Measurements from ENCODE around the gene TCIRG1.

Gene TCIRG1

GRCh38 chr11:68051191-68052136 lies 12.6 kb downstream of the TCIRG1 start:
- DNase-seq (ENCODE audit: low read depth in 2 of 2) = no peak

DNA sequence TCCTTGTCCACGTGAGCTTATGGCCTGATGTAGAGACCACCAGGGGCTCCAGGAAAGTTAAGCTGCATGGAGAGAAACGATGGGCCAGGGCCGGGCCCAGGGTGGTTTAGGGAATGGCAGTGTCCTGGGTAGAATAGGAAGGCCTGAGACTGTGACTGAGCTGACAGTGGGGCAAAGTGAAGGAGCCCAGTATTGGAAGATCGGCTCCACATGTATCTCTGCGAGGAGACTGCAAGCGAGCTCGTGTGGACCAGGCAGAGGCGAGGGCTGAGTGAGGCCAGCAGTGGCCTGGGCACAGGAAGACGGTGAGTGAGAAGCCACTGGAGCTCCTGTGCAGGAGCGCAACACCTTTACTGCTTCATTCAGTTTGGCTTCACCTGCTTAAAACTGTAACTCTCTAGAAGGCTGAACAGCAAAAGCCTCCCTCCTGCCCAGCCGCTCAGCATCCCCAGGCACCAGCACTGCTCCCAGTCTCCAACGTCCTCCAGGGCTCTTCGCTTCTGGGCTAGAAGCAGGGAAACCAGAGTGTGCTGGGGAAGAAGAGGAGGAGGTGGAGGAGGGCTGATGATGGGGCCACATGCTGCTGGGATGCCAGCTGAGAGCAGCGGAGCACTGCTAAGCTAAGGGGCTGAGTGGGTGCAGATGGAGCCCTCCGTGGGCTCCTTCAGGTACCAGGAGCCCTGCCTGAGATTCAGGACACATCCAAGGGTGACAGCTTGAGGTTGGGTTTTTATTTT lies 13.5 kb downstream of the TCIRG1 start:
- DNase-seq (ENCODE audit: low read depth in 2 of 2) = no peak

GRCh38 chr11:68053117-68053516 lies 14.3 kb downstream of the TCIRG1 start:
- DNase-seq (ENCODE audit: low read depth in 2 of 2) = no peak

GRCh38 chr11:68053981-68054812 lies 15.4 kb downstream of the TCIRG1 start:
- DNase-seq (ENCODE audit: low read depth in 2 of 2) = no peak

- no peak for DNase-seq (ENCODE audit: low read depth in 2 of 2)
Observed at GRCh38 chr11:68056317-68057285, 17.8 kb downstream of the TCIRG1 start.

DNA sequence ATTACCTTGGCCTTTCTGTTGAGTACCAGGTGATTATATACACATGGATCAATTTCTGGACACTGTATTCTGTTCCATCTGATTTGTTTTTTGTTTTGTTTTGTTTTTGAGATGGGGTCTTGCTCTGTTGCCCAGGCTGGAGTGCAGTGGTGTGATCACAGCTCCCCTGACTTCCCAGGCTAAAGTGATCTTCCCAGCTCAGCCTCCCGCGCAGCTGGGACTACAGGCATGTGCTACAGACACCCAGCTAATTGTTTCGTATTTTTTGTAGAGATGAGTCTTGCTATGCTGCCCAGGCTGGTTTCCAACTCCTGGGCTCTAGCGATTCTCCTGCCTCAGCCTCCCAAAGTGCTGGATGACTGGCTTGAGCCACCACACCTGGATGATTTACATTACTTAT lies 19.0 kb downstream of the TCIRG1 start:
- no peak for DNase-seq (ENCODE audit: low read depth in 2 of 2)

- no peak for DNase-seq (ENCODE audit: low read depth in 2 of 2)
Observed at GRCh38 chr11:68061508-68061907, 22.7 kb downstream of the TCIRG1 start.

DNA sequence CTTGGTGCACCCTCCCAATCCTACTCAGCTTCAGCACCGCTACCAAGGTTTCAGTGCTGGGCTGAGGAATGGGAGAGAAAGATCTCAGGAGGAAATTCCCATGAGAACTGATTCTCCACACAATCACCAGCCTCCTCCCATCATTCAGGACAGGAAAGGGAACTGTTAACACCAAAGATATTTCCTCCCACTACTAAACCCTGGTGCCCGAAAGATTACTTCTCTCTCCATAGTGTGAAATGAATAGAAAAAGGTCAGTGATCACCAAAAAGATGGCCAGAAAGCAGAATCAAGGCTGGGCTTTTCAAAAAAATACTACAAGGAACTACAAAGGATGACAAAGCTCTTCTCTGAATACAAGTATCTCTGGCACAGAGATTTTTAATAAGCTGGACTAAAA lies 26.1 kb downstream of the TCIRG1 start:
- DNase-seq (ENCODE audit: low read depth in 2 of 2) = no peak

DNA sequence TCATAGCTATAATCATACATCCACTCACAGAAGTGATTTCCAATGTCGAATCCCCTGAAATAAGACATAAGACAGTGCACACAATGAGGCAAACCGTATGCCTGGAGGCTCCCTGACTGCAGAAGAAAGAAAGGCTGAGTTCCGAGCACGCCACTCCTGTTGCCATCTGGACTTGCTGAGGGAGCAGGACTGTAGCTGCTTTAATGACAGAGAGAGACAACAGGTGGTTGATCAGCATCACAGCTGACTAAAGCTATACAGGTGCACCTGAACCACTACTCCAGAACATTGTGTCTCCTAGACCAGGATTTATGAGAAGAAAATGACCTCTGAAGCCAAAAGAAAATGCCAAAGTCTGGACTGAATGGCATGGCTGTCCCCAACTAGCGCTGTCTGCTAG lies 27.0 kb downstream of the TCIRG1 start:
- DNase-seq (ENCODE audit: low read depth in 2 of 2) = no peak

DNA sequence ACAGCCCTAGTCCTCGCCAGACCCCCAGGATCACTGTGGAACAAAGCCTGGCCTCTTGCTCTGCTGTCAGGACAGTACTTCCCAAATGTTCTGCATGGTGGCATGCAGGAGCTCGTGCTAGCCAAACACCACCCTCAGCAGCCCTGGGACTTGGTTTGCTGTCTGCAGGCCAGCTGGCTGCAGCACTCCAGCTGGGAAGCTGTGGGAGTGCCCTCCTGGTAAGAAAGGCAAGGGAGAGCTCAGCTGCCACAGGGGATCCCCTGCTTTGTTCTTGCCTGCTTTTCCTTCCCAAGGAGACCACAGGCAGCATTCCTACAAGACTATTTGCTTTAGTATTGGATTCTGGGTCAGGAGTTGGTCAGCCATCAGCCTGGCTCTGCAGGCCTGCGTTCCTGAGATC lies 27.9 kb downstream of the TCIRG1 start:
- no peak for DNase-seq (ENCODE audit: low read depth in 2 of 2)

DNA sequence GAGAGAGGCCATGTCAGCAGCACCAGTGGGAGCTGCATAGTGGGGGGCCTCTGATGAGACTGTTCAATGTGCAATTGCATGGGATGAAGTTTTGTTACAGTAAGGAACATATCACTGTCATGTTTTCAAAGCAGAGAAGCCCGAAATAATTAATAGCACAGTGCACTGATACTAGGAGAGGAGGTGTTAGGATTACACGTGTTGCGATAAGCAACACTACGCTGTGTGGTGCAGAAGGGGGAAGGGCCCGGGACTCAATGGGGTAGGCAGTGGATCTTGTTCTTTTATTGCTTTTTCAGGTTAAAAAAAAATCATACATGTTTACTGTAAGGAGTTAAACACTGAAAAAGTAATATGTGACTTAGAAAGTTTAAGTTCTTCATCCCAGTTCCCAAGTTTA lies 29.2 kb downstream of the TCIRG1 start:
- DNase-seq (ENCODE audit: low read depth in 2 of 2) = no peak

DNA sequence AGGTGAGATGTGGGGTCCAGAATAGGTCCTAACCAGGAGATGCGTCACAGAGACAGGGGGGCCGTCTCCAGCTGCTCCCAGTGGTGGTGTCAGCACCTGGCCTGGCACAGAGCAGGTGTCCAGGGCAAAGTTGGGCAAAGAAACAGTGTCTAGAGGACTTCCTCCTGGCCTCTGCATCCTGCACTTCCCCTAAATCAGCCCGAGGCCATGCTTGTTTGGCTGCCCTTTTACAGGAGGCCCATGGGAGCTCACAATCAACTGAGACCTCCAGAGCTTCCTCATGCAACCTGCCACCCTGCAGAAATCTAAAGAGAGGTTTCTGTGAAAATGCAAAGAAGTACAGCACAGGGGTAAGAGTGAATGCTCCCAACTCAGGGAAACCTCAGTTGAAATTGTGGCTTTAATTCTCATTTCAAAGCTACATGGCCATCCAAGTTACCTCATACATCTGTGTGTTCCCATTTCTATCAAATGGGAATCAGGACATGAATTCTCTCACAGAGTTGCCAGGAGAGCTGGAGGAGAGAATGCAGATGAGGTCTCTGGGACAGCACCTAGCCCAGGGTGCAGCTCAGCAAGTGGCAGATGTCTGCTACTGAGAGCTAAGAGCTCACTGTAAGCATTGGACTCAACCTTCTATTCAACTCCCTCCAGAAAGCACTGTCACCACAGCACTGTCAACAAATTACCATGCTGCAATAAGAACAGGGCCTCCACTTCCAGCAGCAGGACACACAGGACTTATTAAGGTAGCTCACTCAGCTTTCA lies 32.6 kb downstream of the TCIRG1 start:
- no peak for DNase-seq (ENCODE audit: low read depth in 2 of 2)

DNA sequence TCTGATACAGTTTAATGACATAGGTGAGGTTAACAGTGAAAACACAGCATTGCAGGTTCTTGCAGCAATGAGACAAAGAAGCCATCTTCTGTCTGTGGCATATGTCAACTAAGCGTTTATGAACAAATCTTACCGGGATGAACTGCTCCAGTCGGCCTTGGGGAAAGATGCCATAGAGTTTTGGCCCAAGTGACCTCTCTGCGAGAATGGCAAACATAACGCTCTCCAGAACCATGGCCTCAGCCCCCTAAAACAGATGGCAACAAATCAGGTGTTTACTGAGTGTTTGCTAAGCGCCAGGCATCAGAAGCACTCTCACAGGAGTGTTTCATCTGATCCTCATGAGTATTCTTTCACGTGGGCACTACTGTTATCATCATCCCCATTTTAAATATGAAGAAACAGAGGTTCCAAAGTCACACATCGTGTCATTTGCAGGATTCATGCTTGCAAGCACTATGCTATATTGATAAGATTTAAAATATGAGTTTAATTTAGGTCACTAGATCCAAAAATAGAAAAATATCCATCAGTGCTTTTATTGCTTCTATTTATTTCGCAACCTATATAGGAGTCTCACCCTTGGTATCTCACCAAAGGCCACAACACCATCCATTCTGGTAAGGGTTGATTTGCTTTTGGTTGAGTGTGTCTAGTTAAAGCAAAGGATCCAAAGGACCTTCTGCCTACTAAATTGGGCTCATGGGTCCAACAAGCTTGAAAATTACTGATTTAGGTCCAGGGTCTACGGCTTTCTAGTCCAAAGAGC lies 35.9 kb downstream of the TCIRG1 start:
- DNase-seq (ENCODE audit: low read depth in 2 of 2) = no peak

DNA sequence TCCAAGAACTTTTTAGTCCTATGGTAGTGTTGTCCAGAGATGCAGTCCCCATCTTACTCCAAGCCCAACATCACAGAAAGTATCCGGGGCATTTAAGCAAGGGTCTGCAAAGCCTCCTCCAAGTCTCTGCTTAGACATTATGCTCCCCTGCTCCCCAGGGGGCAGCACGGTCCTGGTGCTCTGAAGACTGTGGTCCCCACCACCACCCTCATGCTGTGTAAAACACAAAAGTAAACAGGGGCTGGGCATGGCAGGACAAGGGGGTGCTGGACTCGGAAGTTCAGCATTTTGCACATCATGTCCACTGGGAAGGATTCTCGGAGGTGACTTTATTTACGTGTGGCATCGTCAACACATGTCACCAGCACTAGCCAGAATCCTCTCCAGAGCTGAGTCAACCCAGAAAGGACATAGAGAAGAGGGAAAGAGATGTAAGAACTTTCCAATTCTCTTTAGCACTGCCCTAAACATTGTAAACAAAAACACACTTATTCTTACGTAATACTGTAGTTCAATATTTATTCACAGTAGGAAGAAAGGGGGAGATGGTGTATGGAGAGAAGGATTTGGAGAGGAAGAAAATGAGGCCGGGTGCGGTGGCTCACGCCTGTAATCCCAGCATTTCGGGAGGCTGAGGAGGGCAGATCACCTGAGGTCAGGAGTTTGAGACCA lies 37.7 kb downstream of the TCIRG1 start:
- DNase-seq (ENCODE audit: low read depth in 2 of 2) = no peak

- no peak for DNase-seq (ENCODE audit: low read depth in 2 of 2)
Observed at GRCh38 chr11:68077617-68078582, 39.1 kb downstream of the TCIRG1 start.

GRCh38 chr11:68080860-68081259 lies 42.0 kb downstream of the TCIRG1 start:
- DNase-seq (ENCODE audit: low read depth in 2 of 2) = no peak

DNA sequence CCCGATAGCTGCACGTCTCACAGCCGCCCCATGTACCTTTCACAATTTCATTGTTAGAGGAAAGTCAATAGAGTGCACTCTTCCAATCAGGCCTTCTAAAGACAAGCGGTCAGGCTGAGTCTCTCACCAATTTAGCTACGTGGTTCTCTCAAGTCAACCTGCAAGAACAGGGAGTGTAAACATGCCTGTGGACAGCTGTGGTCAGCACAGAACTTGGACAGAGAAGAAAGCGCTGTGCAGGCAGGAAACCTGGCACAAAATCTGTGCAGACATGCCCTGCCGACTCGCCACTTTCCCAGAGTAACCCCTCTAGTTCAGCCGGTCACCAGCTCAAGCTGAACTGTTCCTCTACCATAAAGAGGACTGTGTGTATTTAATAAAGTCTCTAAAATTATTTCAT lies 42.9 kb downstream of the TCIRG1 start:
- DNase-seq (ENCODE audit: low read depth in 2 of 2) = no peak

- DNase-seq (ENCODE audit: low read depth in 2 of 2) = no peak
Observed at GRCh38 chr11:68082481-68082880, 43.7 kb downstream of the TCIRG1 start.

All from stimulated activated CD8-positive, alpha-beta memory T cell treated with anti-CD3 and anti-CD28 coated beads, Interleukin-2, amount 100 ng/mL, for 1 hour (primary cell).